SKM-1 treated with dmso at 0.1 percent for 144 hours (cell line): Measurements from ENCODE around the gene NPC1L1.
A peak's percentile ranks its signal among the peaks of the same experiment; 100 is the strongest.

ENCODE experiments used
- DNase-seq: peaks from one replicate; lab custom pipeline; 2025; ENCODE audit not compliant: unreplicated experiment; lab: John Stamatoyannopoulos, UW

Gene NPC1L1

GRCh38 chr7:44541028-44541869 is at the start of gene NPC1L1:
TSS of gene NPC1L1 (minus strand) at chr7:44541330. CDS start at chr7:44541259, 71 bp downstream.
- no peak for DNase-seq

- no peak for DNase-seq
These were observed 49.8 kb upstream of the NPC1L1 start for GRCh38 chr7:44590910-44591309.

DNA sequence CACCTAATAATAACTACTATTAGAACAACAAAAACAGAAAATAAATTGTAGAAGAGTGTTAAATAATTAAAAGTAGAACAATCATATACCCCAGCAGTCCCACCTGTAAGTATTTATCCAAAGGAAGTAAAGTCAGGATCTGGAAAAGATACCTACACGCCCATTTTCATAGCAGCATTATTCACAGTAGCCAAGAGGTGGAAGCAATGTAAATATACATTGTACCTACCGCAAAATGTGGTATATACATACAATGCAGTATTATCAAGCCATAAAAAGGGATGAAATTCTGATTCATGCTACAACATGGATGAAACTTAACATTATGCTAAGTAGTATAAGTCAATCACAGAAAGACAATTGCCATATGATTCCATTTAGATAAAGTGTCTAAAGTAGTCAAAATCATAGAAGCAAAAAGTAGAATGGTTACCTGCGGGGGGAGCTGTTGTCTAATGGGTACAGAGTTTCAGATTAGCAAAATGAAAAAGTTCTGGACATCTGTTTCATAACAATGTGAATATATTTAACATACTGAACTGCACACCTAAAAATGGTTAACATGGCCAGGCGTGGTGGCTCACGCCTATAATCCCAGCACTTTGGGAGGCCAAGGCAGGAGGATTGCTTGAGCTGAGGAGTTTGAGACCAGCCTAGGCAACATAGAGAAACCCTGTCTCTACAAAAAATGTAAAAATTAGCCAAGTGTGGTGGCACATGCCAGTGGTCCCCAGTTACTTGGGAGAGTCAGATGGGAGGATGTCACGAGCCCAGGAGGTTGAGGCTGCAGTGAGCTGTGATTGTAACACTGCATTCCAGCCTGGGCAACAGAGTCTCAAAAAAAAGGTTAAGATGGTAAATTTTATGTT is 46.9 kb upstream of the NPC1L1 start:
- peak; percentile 35 for DNase-seq

GRCh38 chr7:44583146-44583865 is 42.2 kb upstream of the NPC1L1 start:
- DNase-seq, result no peak

DNA sequence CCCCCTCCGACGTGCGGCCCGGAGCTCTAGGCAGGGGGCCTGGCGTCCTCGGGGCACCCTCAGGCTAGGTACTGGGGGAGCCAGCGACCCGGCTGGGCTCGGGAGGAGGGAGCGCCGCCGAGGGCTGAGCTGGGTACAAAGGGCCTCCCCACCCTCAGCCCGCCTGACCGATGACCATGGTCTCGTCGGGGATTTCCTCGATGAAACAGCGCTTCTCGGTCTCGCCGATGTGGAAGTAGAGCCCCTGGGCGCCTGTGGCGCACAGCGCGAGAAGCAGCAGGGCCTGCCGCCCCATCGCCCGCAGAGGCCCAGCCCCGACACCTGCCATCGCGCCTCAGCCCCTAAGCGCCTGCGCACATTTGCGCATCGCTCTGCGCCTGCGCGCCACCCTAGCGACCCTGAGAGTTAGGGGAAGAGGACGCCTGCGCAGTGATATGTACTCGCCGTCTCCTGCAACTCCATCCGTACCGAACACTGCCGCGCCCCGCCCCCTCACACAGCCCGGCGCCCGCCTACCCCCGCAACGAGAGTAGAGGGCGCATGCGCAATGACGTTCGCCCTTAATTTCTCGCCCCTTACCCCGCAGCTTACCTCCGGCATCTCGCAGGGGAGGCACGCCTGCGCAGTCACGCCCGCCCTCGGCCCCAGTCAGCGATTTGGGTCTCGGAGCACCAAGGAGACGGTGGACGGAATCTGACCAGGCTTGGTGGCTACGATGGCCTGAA is 40.9 kb upstream of the NPC1L1 start, which contains the start of gene TMED4:
TMED4 (minus strand) TSS at position 353 of the 725 bp plus-strand sequence; CDS start at position 328, 25 bp downstream.
- DNase-seq, result peak; percentile 98

DNA sequence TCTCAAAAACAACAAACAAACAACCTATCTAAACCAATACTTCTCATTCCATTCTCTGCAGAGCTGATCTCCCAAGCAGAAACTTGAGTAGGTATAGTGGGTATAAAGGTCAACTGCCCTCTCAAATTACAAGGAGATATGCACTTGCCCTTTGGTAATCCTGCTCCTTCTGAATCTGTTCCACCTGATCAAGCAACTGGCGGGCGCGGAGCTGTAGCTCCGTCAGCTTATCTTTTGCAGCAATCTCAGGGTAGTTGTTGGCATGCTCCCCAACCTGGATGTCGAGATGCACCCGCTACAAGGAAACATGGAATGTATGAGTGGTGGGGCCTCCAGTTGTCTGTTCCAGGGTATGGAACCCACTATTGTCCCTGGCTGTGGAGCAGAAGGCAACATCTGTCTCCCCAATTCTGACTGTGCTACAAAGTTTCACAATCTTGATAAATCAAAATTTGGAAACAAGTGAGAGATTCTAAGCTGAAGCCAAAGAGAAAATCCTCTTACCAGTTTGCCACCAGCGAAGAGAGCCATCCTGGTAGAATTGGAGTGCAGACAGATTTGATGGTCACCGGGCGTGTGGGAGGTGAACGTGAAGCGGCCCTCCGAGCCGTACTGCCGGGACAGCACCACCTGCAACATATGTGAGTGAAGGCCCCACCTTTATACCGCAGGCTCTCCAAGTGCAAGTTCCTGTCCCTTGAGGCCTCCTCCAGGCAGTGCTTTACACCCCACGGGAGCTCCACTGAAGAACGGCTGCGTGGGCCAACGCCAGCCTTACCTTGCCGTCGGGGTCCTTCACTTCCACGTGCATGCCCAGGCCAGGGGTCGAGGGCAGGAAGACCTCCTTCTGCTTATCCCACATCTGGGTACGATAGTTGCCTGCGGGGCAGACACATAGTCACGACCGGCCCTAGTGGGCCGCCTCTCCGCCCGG is 40.1 kb upstream of the NPC1L1 start:
- no peak for DNase-seq

DNA sequence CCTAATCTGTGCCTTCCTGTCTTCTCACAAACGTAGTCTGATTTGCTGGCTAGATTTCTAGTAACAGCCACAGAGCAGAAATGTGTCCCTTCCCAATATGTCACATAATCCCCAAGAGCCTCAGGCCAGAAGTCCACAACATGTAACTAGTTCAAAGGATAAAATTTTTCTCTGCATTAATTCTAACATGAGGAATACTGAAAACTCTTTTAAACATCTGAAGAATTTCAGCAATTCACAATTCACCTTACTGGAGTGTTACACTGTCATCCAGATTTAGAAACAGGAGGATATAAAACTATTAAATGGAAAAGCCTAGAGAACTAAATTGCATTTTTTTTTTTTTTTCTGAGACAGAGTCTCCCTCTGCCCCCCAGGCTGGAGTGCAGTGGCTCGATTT is 35.1 kb upstream of the NPC1L1 start:
- no peak for DNase-seq

DNA sequence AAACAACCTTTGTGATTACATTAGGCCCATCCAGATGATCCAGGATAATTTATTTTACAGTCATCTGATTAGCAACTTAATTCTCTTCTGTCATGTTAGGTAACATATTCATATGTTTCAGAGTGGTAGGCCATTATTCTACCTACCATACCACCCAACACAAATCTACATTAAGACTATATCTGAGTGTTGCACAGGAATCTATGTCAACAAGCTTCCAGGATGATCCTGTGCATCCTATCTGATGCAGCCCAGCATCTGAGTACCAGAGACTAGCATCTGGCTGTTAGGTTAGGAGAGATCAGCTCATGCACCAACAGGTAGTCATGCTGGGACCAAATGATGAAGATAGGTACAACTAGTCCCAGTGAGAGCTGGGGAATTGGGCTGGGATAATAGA is 33.9 kb upstream of the NPC1L1 start:
- DNase-seq, result no peak

GRCh38 chr7:44574287-44574872 is 33.2 kb upstream of the NPC1L1 start:
- no peak for DNase-seq

DNA sequence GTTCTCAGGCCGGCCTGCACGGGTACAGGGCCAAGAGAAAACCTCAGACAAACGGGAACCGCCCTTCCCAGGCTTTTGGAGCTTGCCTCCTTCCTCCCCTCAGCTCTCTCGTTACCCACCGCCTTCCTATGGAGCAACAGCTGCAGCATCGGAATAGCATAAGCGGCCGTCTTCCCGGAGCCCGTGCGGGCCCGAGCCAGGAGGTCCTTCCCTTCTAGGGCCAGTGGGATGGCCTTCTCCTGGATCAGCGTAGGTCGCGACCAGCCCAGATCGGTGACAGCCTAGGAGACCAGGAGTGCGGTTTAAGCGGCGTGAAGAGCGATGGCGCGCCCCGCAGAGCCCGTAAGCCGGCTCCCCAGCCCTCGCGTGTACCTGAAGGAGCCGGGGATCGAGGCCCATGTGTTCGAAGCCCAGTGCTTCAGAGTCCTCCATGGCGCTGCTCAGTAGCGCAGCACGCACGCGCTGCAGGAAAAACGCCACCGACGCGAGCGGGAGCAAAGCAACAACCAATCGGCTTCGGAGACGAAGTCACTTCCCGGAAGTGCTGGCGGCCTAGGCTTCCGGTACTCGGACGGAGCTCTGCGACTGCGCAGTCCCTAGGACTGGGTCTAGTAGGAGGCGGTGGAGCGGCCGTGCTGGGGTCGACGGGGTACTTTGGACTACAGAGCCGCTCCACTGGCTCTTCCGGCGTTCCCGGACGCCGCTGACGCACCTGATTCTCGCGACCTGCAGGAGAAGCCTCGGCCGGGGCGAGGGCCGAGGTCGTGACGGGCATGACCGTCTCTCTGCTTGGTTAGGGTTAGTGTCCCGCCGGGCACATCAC is 32.5 kb upstream of the NPC1L1 start, which contains the start of gene DDX56:
DDX56 (minus strand) TSS at position 445 of the 823 bp plus-strand sequence; CDS start at position 432, 13 bp downstream.
- DNase-seq, result peak; percentile 96

DNA sequence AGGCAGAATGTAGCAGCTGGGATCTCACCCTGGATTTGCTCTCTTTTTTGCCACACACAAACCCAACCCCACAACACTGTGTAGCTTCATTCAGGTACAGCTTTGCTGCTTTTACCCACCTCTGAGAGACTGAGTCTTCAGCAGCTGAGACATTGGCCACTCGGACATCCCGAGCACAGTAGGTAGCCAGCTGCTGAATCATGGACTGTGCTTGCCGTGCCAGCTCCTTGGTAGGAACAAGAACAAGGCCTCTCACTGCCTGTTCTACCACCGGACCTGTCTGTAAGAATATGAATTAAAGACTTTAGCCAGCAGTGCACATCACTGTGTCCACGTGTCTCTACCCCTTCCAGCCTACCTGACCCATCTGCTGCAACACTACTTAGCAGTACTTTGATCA is 31.6 kb upstream of the NPC1L1 start:
- DNase-seq, result no peak

GRCh38 chr7:44569959-44570358 is 28.8 kb upstream of the NPC1L1 start:
- DNase-seq, result no peak

DNA sequence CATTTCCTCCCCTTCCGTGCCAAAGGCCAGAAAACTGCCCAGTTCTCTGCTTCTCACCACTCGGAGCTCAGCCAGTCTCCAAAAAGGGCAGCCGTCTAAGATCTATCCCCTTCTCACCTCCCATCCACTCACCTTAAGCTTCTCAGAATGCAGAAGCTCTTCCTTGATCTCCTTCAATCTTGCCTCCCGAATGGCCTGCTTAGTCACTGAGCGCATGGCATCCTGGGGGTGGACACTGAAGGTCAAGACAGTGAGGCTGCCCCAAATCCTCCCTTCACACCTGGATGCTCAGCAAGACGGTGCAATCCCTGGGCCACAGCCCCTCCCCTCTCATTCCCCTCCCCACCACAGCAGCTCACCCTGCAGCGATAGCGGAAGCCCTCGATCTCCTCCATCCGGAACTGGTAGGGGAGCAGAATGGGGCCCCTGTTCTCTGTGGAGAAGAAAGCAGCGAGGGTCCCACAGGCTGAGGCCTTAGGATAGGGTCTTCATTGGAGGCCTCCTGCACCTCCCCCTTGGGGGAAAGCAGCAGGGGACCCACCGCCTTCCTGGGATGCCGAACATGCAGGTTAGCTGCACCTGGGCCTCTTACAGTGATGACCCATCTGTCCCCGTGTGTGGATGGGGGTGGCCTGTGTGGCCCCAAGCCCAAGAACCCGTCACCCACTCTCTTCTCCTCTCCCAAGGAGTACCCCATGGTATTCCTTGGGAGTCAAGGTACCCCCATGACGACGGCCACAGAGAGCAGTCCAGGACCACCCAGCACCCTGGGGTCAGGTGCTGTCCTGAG is 27.8 kb upstream of the NPC1L1 start:
- no peak for DNase-seq

- DNase-seq, result no peak
These were observed 26.8 kb upstream of the NPC1L1 start for GRCh38 chr7:44567884-44568283.

DNA sequence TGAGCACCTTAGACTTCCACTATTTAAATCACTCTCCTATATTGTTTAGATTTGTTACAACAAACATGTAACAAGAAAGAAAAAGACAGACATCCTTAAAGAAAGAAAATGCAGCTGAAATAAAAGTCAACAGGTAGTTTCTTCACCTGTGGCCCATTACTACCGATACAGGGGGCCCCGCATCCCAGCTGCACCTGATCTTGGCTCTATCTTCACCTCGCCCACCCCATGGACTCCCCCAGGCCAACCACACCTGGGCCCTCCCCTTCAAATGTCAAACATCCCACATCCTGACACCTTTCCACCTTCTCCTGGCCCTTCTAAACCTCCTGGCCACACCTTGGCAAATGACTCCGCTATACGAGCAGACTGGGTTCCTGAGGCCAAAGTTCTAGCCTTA is 25.6 kb upstream of the NPC1L1 start:
- DNase-seq, result no peak

DNA sequence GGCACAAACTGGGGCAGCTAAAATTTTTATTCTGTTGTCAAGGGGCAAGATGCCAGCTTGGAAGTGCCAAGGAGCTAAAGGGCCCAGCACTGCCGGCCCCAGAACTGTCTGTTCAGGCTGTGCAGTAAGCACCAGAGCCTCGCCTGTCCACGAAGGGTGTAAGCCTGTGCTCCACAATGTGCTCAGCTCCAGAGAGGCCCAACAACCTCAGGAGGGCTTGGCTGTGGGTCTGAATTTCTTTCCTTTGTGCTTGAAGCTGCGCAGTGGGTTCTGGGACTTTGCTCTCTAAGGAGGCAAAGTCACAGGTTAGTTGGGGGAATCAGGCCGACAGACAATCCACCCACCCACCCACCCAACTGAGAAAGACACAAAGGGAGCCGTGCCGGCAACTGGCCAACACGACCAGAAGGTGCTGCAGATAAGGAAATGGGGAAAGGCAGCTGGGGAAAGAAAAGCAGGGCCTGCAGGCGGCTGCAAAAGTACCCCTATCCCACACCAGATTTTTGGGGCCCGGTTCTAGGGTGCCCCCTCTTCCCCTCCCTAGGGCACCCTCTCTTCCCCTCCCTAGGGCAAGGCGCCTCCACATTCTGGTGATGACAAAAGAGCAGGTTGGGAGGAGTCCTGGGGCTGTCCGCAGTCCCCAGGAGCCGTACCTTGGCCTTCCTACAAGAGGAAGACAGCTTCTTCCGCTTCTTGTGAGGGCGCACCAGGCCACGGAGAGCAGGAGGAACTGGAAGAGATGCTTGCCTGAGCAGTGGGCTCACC is 24.8 kb upstream of the NPC1L1 start:
- DNase-seq, result no peak
